GM23338 (cell line): ENCODE measurements around the gene SYNDIG1. TPM values are rescaled to one million over a fixed set of nuclear protein-coding genes. Genes with fewer than 3 reads are reported as not detected.

Experiments
- ATAC-seq: fragments of 200-7000 bp; cut with Tn5 transposase; 3 replicates; pipeline ENCODE4 v1.9.1; 2020
- DNase-seq: peaks from one replicate; pipeline ENCODE4 v3.0.0-alpha.2; 2015; ENCODE audit warnings: low spot score
- H2AFZ ChIP-seq: fragments of 200-600 bp; sonication (generic); 2 replicates; pipeline ENCODE4 v1.8.0; 2016; ENCODE audit warnings: antibody characterized with exemption, mild to moderate bottlenecking, moderate library complexity
- H3F3A ChIP-seq: fragments of 200-600 bp; sonication (generic); replicated peaks from 2 replicates; pipeline ENCODE4 v1.8.0; 2017; ENCODE audit warnings: antibody characterized with exemption, mixed run types, low read depth
- H3K27ac ChIP-seq: fragments of 200-600 bp; sonication (generic); 2 replicates; pipeline ENCODE4 v1.6.1; 2016; ENCODE audit warnings: low read depth
- H3K27me3 ChIP-seq: fragments of 200-600 bp; sonication (generic); 2 replicates; pipeline ENCODE4 v1.8.0; 2016; ENCODE audit warnings: mild to moderate bottlenecking, mixed run types, moderate library complexity; ENCODE audit not compliant: insufficient read depth
- H3K36me3 ChIP-seq: fragments of 200-600 bp; sonication (generic); 2 replicates; pipeline ENCODE4 v1.8.0; 2016; ENCODE audit warnings: mild to moderate bottlenecking; ENCODE audit not compliant: insufficient read depth
- H3K4me1 ChIP-seq: fragments of 200-600 bp; sonication (generic); 2 replicates; pipeline ENCODE4 v1.8.0; 2016; ENCODE audit warnings: mild to moderate bottlenecking, moderate library complexity; ENCODE audit not compliant: insufficient read depth
- H3K4me2 ChIP-seq: fragments of 200-600 bp; sonication (generic); 2 replicates; pipeline ENCODE4 v1.7.1; 2017; ENCODE audit warnings: mixed run types
- H3K4me3 ChIP-seq: fragments of 200-600 bp; sonication (generic); 2 replicates; pipeline ENCODE4 v1.6.1; 2016; ENCODE audit warnings: mixed run types
- H3K79me2 ChIP-seq: fragments of 200-600 bp; sonication (generic); replicated peaks from 2 replicates; pipeline ENCODE4 v1.8.0; 2017; ENCODE audit warnings: mild to moderate bottlenecking; ENCODE audit not compliant: insufficient read depth
- H3K9me2 ChIP-seq: fragments of 200-600 bp; sonication (generic); 2 replicates; pipeline ENCODE4 v1.8.0; 2017; ENCODE audit not compliant: insufficient read depth
- H4K20me1 ChIP-seq: fragments of 200-600 bp; sonication (generic); replicated peaks from 2 replicates; pipeline ENCODE4 v1.8.0; 2017; ENCODE audit warnings: mild to moderate bottlenecking; ENCODE audit not compliant: insufficient read depth
- H3K27ac Mint-ChIP-seq: 2 replicates; pipeline ENCODE4 v1.8.0; 2020; ENCODE audit warnings: inconsistent platforms, mild to moderate bottlenecking, moderate library complexity, mixed read lengths
- H3K27me3 Mint-ChIP-seq: 3 replicates; pipeline ENCODE4 v1.8.0; 2022; ENCODE audit warnings: low read depth, mild to moderate bottlenecking, moderate library complexity, mixed read lengths, inconsistent platforms; ENCODE audit not compliant: insufficient read depth, poor library complexity
- H3K36me3 Mint-ChIP-seq: 3 replicates; pipeline ENCODE4 v1.8.0; 2021; ENCODE audit warnings: low read depth, mild to moderate bottlenecking, inconsistent platforms, moderate library complexity, mixed read lengths
- H3K4me1 Mint-ChIP-seq: 3 replicates; pipeline ENCODE4 v1.8.0; 2020; ENCODE audit warnings: mild to moderate bottlenecking, inconsistent platforms, mixed read lengths
- H3K4me3 Mint-ChIP-seq: 3 replicates; pipeline ENCODE4 v1.8.0; 2021; ENCODE audit warnings: moderate library complexity, mild to moderate bottlenecking, inconsistent platforms, mixed read lengths
- H3K9me3 Mint-ChIP-seq: 3 replicates; pipeline ENCODE4 v1.8.0; 2020; ENCODE audit warnings: moderate library complexity, mild to moderate bottlenecking, inconsistent platforms, mixed read lengths
- CREB1 ChIP-seq: fragments of 250-450 bp; sonication (Bioruptor Pico); IDR thresholded peaks from 2 replicates; pipeline ENCODE4 v1.5.0; 2020; ENCODE audit warnings: low read depth, mild to moderate bottlenecking, moderate library complexity
- EZH2 ChIP-seq: fragments of 200-600 bp; sonication (generic); IDR thresholded peaks from one replicate; pipeline ENCODE4 v1.8.0; 2017; ENCODE audit warnings: antibody characterized with exemption, mild to moderate bottlenecking, low read depth; ENCODE audit not compliant: unreplicated experiment
- EZH2phosphoT487 ChIP-seq: fragments of 200-600 bp; sonication (generic); IDR thresholded peaks from one replicate; pipeline ENCODE4 v1.8.1; 2018; ENCODE audit warnings: antibody characterized with exemption; ENCODE audit not compliant: unreplicated experiment
- JUNB ChIP-seq: IDR thresholded peaks from one replicate; pipeline ENCODE4 v1.6.1; 2016; ENCODE audit warnings: antibody characterized with exemption; ENCODE audit not compliant: unreplicated experiment
- NANOG ChIP-seq: IDR thresholded peaks from 2 replicates; pipeline ENCODE4 v1.6.1; 2016; ENCODE audit warnings: antibody characterized with exemption, borderline replicate concordance
- POLR2AphosphoS5 ChIP-seq: IDR thresholded peaks from 2 replicates; pipeline ENCODE4 v1.6.1; 2016; ENCODE audit warnings: antibody characterized with exemption, low read depth
- STAT1 ChIP-seq: IDR thresholded peaks from one replicate; pipeline ENCODE4 v1.6.1; 2016; ENCODE audit warnings: antibody characterized with exemption; ENCODE audit not compliant: unreplicated experiment
- ZNF114 ChIP-seq: fragments of 250-450 bp; sonication (Bioruptor Pico); IDR thresholded peaks from 2 replicates; pipeline ENCODE4 v1.5.0; 2020; ENCODE audit warnings: mild to moderate bottlenecking, moderate library complexity
- ZNF331 ChIP-seq: fragments of 250-450 bp; sonication (Bioruptor Pico); IDR thresholded peaks from 2 replicates; pipeline ENCODE4 v1.5.0; 2020; ENCODE audit warnings: low read depth, mild to moderate bottlenecking, moderate library complexity
- polyA plus RNA-seq: library from polyadenylated mRNA; unstranded; fragments of >200 nt; fragmentation: Nextera tagmentation; extraction: Ambion mirVana; gene quantifications from 2 replicates; pipeline ENCODE4 v1.2.1, GENCODE V29; 2016
- total RNA-seq: library from RNA; depleted of rRNA; stranded (reverse); fragments of >200 nt; shearing (Covaris generic); gene quantifications from 2 replicates; pipeline ENCODE4 v1.2.3, GENCODE V29; 2014
- TF ChIP-seq, protein P1 (sequence below): IDR thresholded peaks from 2 replicates; pipeline ENCODE4 v1.6.1; 2016; ENCODE audit warnings: antibody characterized with exemption
- TF ChIP-seq, protein P2 (sequence below): IDR thresholded peaks from one replicate; pipeline ENCODE4 v1.6.1; 2018; ENCODE audit warnings: antibody characterized with exemption; ENCODE audit not compliant: unreplicated experiment
- TF ChIP-seq, protein P3 (sequence below), 2 experiments: fragments of 200-600 bp in 1 of 2; sonication (generic) in 1 of 2; conservative IDR thresholded peaks; 2 replicates each; pipeline versions ENCODE4 v1.5.1 to v1.6.1; 2016 to 2017; ENCODE audit warnings: antibody characterized with exemption in 2 of 2, low read depth in 2 of 2, mild to moderate bottlenecking in 2 of 2, moderate library complexity in 1 of 2

Gene SYNDIG1
- total and polyA plus RNA-seq, 2 experiments from 2014 or later = 2.8 to 4.8 TPM

DNA sequence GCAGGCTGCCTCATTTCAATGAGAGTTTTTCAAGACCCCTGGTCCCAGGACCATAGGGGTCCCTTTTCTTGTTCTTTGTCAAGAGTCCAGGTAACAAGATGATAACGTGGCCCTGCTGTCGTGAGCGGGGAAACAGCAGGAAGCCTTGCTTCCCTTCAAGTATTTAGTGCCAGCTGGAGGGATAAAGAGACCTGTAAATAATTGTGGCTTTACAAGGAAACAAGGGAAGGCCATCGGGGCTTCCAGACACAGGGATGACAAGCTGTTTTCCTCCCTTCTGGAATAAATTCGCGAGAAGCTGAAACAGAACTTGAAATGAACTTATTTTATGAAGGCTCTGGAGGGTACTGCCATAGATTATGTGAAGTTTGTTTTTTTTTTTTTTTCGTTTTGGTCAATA is 163.2 kb downstream of the SYNDIG1 start (continued):
- no peak for TF ChIP-seq NANOG
- TF ChIP-seq EZH2phosphoT487 = no peak
- no peak for TF ChIP-seq ZNF114
- TF ChIP-seq, protein P1, sequence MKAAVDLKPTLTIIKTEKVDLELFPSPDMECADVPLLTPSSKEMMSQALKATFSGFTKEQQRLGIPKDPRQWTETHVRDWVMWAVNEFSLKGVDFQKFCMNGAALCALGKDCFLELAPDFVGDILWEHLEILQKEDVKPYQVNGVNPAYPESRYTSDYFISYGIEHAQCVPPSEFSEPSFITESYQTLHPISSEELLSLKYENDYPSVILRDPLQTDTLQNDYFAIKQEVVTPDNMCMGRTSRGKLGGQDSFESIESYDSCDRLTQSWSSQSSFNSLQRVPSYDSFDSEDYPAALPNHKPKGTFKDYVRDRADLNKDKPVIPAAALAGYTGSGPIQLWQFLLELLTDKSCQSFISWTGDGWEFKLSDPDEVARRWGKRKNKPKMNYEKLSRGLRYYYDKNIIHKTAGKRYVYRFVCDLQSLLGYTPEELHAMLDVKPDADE = no peak
- TF ChIP-seq STAT1 = no peak
- no peak for TF ChIP-seq EZH2

DNA sequence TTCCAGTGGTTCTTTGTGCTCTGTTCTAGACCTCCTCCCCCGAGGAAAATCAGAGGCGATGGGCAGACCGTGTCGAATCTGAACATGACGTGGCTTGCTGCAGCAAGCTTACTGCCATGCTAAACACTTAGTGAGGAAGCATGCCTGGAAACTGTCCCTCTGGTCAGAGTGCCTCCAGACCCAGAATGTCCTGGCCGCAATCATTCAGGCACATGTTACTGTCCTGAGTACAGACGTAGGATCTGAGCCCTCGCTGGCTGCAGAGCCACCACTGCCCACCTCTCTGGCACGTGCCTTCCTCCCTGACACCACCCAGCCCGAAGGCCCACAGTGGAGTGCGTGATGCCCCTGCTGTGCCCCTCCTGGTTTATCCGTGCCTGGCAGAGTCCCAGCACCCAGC is 163.6 kb downstream of the SYNDIG1 start:
- H3K36me3 Mint-ChIP-seq = peaks cover 6% of the 10 kb centered on the region; the same call in 2 of the 3 replicates
- no peak overlapping the region for H2AFZ ChIP-seq
- H3F3A ChIP-seq = no peaks in the 10 kb centered on the region
- no peaks in the 10 kb centered on the region for H3K79me2 ChIP-seq
- no peaks in the 10 kb centered on the region for H4K20me1 ChIP-seq
- H3K4me3 Mint-ChIP-seq = no peak overlapping the region
- peaks cover 16% of the 10 kb centered on the region for H3K9me2 ChIP-seq
- no peak overlapping the region for H3K27ac ChIP-seq
- H3K27me3 Mint-ChIP-seq = peaks cover 10% of the 10 kb centered on the region
- H3K4me2 ChIP-seq = no peak overlapping the region
- H3K9me3 Mint-ChIP-seq = no peaks in the 10 kb centered on the region; the same call in 1 of the 3 replicates
- no peak for DNase-seq
- H3K27ac Mint-ChIP-seq = 0 out of 2 replicates have a peak overlapping the region, but pooled peaks have one; percentile 23
- H3K4me1 Mint-ChIP-seq = peaks cover 40% of the 10 kb centered on the region
- H3K36me3 ChIP-seq = no peaks in the 10 kb centered on the region
- no peak for ATAC-seq
- TF ChIP-seq, protein P2, sequence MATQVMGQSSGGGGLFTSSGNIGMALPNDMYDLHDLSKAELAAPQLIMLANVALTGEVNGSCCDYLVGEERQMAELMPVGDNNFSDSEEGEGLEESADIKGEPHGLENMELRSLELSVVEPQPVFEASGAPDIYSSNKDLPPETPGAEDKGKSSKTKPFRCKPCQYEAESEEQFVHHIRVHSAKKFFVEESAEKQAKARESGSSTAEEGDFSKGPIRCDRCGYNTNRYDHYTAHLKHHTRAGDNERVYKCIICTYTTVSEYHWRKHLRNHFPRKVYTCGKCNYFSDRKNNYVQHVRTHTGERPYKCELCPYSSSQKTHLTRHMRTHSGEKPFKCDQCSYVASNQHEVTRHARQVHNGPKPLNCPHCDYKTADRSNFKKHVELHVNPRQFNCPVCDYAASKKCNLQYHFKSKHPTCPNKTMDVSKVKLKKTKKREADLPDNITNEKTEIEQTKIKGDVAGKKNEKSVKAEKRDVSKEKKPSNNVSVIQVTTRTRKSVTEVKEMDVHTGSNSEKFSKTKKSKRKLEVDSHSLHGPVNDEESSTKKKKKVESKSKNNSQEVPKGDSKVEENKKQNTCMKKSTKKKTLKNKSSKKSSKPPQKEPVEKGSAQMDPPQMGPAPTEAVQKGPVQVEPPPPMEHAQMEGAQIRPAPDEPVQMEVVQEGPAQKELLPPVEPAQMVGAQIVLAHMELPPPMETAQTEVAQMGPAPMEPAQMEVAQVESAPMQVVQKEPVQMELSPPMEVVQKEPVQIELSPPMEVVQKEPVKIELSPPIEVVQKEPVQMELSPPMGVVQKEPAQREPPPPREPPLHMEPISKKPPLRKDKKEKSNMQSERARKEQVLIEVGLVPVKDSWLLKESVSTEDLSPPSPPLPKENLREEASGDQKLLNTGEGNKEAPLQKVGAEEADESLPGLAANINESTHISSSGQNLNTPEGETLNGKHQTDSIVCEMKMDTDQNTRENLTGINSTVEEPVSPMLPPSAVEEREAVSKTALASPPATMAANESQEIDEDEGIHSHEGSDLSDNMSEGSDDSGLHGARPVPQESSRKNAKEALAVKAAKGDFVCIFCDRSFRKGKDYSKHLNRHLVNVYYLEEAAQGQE = no peak
- TF ChIP-seq ZNF331 (CRISPR knock-in tag) (no peak), CREB1 (no peak), ZNF114 (no peak), EZH2phosphoT487 (no peak), STAT1 (no peak), JUNB (no peak), POLR2AphosphoS5 (no peak), EZH2 (no peak), NANOG (no peak)
- TF ChIP-seq, protein P3, sequence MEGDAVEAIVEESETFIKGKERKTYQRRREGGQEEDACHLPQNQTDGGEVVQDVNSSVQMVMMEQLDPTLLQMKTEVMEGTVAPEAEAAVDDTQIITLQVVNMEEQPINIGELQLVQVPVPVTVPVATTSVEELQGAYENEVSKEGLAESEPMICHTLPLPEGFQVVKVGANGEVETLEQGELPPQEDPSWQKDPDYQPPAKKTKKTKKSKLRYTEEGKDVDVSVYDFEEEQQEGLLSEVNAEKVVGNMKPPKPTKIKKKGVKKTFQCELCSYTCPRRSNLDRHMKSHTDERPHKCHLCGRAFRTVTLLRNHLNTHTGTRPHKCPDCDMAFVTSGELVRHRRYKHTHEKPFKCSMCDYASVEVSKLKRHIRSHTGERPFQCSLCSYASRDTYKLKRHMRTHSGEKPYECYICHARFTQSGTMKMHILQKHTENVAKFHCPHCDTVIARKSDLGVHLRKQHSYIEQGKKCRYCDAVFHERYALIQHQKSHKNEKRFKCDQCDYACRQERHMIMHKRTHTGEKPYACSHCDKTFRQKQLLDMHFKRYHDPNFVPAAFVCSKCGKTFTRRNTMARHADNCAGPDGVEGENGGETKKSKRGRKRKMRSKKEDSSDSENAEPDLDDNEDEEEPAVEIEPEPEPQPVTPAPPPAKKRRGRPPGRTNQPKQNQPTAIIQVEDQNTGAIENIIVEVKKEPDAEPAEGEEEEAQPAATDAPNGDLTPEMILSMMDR (conservative IDR thresholded peaks at IDR 0.05; ENCODE audit: low read depth in 2 of 2) = no peak
- TF ChIP-seq, protein P1 = no peak
- H3K4me3 ChIP-seq = no peak overlapping the region
- no peaks in the 10 kb centered on the region for H3K27me3 ChIP-seq
- peaks cover 24% of the 10 kb centered on the region for H3K4me1 ChIP-seq
